H1 (cell line): Measurements from ENCODE around the gene ANKRD66.

Source experiments
- EGR1 ChIP-seq: IDR thresholded peaks from 2 replicates; pipeline ENCODE4 v1.6.1; 2011; ENCODE audit warnings: low read depth, low read length, borderline replicate concordance
- EP300 ChIP-seq, 2 experiments: IDR thresholded peaks; 1 replicate in 1 of 2; 2 replicates in 1 of 2; pipeline ENCODE4 v1.6.1; 2011 to 2012; ENCODE audit warnings: low read depth in 2 of 2, low read length in 2 of 2, mild to moderate bottlenecking in 2 of 2, borderline replicate concordance in 1 of 2, inconsistent platforms in 1 of 2, moderate library complexity in 1 of 2
- EZH2 ChIP-seq: fragments of 200-600 bp; sonication (generic); IDR thresholded peaks from 2 replicates; pipeline ENCODE4 v1.7.1; 2012; ENCODE audit warnings: low read depth, mild to moderate bottlenecking, moderate library complexity, low read length, inconsistent platforms; ENCODE audit not compliant: severe bottlenecking
- FOSL1 ChIP-seq: IDR thresholded peaks from 2 replicates; pipeline ENCODE4 v1.6.1; 2011; ENCODE audit warnings: mild to moderate bottlenecking, low read depth, low read length, moderate library complexity; ENCODE audit not compliant: insufficient read depth
- JUND ChIP-seq: IDR thresholded peaks from 2 replicates; pipeline ENCODE4 v1.6.1; 2011; ENCODE audit warnings: mild to moderate bottlenecking, improper control_type of control experiment, low read length
- KDM5A ChIP-seq: fragments of 200-600 bp; IDR thresholded peaks from 2 replicates; pipeline ENCODE4 v1.7.1; 2012; ENCODE audit warnings: mild to moderate bottlenecking, low read length, inconsistent platforms, mixed read lengths
- POLR2A ChIP-seq, 2 experiments: IDR thresholded peaks; 1 replicate in 1 of 2; 2 replicates in 1 of 2; pipeline ENCODE4 v1.6.1; 2011; ENCODE audit warnings: low read depth in 2 of 2, low read length in 2 of 2, mild to moderate bottlenecking in 2 of 2; ENCODE audit errors: control extremely low read depth in 1 of 2
- SIN3A ChIP-seq, 2 experiments: IDR thresholded peaks in 1 of 2; conservative IDR thresholded peaks in 1 of 2; 2 replicates each; pipeline ENCODE4 v1.6.1; 2011 to 2012; ENCODE audit warnings: low read length in 2 of 2, improper control_type of control experiment in 1 of 2, low read depth in 1 of 2, mild to moderate bottlenecking in 1 of 2
- SUZ12 ChIP-seq: fragments of 200-600 bp; sonication (generic); IDR thresholded peaks from 2 replicates; pipeline ENCODE4 v1.6.1; 2012; ENCODE audit warnings: mild to moderate bottlenecking, inconsistent platforms, low read length, moderate library complexity, mixed read lengths
- YY1 ChIP-seq: IDR thresholded peaks from 2 replicates; pipeline ENCODE4 v1.6.1; 2011; ENCODE audit warnings: low read depth, mild to moderate bottlenecking, low read length
- ZNF274 ChIP-seq: IDR thresholded peaks from 2 replicates; pipeline ENCODE4 v1.7.0; 2012; ENCODE audit warnings: low read length, borderline replicate concordance; ENCODE audit errors: extremely low read depth
- TF ChIP-seq, protein P1 (sequence below), 3 experiments: IDR thresholded peaks; 1 replicate in 2 of 3; 2 replicates in 1 of 3; pipeline versions ENCODE4 v1.5.1 to v1.6.1; 2011; ENCODE audit warnings: low read length in 3 of 3, mild to moderate bottlenecking in 3 of 3, inconsistent platforms in 2 of 3, low read depth in 1 of 3, moderate library complexity in 1 of 3; ENCODE audit not compliant: insufficient read depth in 1 of 3; ENCODE audit errors: control extremely low read depth in 1 of 3

DNA sequence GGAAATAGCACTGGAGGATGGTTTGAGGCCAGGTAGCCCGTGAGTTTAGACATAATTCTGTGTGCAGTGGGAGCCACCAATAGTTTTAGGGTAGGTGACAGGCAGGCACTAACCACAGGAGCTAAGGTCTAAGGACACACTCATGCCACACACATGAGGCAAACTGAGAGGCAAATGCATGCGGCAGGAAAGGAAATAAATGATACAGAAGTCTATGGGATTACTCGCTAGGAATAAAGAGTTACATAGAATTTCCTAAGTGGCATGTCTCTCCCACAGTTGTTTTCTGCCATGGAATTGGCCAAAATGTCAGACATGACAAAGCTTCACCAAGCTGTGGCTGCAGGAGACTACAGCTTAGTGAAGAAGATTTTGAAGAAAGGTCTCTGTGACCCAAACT, 4.9 kb downstream of the ANKRD66 start:
- TF ChIP-seq KDM5A, result no peak
- no peak for TF ChIP-seq FOSL1
- TF ChIP-seq, protein P1, sequence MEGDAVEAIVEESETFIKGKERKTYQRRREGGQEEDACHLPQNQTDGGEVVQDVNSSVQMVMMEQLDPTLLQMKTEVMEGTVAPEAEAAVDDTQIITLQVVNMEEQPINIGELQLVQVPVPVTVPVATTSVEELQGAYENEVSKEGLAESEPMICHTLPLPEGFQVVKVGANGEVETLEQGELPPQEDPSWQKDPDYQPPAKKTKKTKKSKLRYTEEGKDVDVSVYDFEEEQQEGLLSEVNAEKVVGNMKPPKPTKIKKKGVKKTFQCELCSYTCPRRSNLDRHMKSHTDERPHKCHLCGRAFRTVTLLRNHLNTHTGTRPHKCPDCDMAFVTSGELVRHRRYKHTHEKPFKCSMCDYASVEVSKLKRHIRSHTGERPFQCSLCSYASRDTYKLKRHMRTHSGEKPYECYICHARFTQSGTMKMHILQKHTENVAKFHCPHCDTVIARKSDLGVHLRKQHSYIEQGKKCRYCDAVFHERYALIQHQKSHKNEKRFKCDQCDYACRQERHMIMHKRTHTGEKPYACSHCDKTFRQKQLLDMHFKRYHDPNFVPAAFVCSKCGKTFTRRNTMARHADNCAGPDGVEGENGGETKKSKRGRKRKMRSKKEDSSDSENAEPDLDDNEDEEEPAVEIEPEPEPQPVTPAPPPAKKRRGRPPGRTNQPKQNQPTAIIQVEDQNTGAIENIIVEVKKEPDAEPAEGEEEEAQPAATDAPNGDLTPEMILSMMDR (IDR thresholded peaks at IDR 0.05; ENCODE audit: control extremely low read depth in 1 of 3, insufficient read depth in 1 of 3, low read depth in 1 of 3, low read length in 3 of 3), result no peak
- TF ChIP-seq POLR2A (IDR thresholded peaks at IDR 0.05; ENCODE audit: control extremely low read depth in 1 of 2, low read depth in 2 of 2, low read length in 2 of 2), result no peak
- no peak for TF ChIP-seq SIN3A (conservative IDR thresholded peaks at IDR 0.05 in 1 of 2, IDR thresholded peaks at IDR 0.05 in 1 of 2; ENCODE audit: low read depth in 1 of 2, low read length in 2 of 2)
- TF ChIP-seq SUZ12, result no peak
- TF ChIP-seq YY1, result no peak
- TF ChIP-seq ZNF274, result no peak
- TF ChIP-seq EGR1, result no peak
- no peak for TF ChIP-seq JUND
- TF ChIP-seq EZH2, result no peak
- TF ChIP-seq EP300 (IDR thresholded peaks at IDR 0.05; ENCODE audit: borderline replicate concordance in 1 of 2, low read depth in 2 of 2, low read length in 2 of 2), result no peak
